GM18507 (cell line): ENCODE data around the gene CHRNB1.
A peak's percentile ranks its signal among the peaks of the same experiment; 100 is the strongest.

Source experiments
- DNase-seq: peaks from one replicate; pipeline ENCODE4 v3.0.0; 2011; ENCODE audit warnings: low read depth; ENCODE audit not compliant: insufficient read length; ENCODE audit errors: extremely low spot score
- FAIRE-seq: peaks from 2 replicates; lab custom pipeline; 2011; peaks lifted over from hg19 to GRCh38; lab: Jason Lieb, UNC

The CHRNB1 gene

GRCh38 chr17:7413346-7413985 is 31.4 kb upstream of the CHRNB1 start:
- FAIRE-seq (no peak), DNase-seq (no peak)

GRCh38 chr17:7414837-7415236 is 30.0 kb upstream of the CHRNB1 start:
- FAIRE-seq (no peak), DNase-seq (no peak)

DNA sequence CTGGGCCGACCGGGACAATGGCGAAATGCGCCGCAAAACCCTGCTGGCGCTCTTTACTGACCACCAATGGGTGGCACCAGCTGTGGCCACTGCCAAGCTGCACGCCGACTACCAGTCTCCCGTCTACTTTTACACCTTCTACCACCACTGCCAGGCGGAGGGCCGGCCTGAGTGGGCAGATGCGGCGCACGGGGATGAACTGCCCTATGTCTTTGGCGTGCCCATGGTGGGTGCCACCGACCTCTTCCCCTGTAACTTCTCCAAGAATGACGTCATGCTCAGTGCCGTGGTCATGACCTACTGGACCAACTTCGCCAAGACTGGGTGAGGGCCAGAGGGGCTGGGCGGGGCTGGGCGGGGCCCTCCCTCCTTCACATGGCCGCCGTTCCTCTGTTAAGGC is 29.1 kb upstream of the CHRNB1 start:
- no peak for FAIRE-seq

GRCh38 chr17:7416323-7416722 is 28.5 kb upstream of the CHRNB1 start:
- DNase-seq: no peak

More for the DNA sequence above, 29.1 kb upstream of the CHRNB1 start:
- DNase-seq: no peak

DNA sequence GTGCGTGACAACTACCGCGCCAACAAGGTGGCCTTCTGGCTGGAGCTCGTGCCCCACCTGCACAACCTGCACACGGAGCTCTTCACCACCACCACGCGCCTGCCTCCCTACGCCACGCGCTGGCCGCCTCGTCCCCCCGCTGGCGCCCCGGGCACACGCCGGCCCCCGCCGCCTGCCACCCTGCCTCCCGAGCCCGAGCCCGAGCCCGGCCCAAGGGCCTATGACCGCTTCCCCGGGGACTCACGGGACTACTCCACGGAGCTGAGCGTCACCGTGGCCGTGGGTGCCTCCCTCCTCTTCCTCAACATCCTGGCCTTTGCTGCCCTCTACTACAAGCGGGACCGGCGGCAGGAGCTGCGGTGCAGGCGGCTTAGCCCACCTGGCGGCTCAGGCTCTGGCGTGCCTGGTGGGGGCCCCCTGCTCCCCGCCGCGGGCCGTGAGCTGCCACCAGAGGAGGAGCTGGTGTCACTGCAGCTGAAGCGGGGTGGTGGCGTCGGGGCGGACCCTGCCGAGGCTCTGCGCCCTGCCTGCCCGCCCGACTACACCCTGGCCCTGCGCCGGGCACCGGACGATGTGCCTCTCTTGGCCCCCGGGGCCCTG is 27.7 kb upstream of the CHRNB1 start:
- DNase-seq (no peak), FAIRE-seq (no peak)

More at GRCh38 chr17:7416323-7416722, 28.5 kb upstream of the CHRNB1 start:
- FAIRE-seq: peak; percentile 65

- FAIRE-seq: no peak
- DNase-seq: no peak
These were observed 26.2 kb upstream of the CHRNB1 start for GRCh38 chr17:7418472-7419152.

DNA sequence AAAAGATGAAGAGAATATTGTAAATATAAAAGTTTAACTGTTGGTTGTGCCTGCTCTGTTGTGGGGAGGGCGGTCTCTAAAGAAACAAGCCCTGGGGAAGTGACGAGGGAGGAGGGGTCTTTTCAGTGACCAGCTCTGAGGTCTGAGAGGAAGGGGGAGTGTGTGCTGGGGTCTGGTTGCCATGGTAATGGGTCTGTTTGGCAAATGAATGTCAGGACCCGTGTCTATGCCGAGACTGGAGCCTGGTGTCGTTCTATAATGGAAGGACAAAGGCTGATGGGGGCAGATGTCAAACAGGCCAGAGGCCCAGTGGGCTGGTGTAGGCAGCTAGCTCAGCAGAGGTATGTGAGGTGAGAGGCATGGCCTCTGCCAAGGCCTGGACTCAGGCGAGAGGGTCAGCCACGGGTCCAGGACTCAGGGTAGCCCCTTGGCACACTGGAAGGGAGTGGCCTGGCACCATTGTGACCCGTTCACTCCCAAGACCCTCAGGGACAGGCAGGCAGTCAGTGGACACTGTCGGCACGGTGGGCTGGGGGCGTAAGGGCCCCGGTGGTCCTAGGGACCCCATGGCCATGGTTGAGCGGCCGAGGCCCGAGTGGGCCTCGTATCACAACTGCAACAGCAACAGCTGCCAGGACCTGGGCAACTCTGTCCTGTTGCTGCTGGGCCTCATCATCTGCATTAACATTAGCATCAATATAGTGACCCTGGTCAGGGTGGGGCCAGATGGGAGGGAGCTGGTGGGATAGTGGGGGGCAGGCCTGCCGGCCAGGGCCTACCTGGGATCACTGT is 24.8 kb upstream of the CHRNB1 start, which contains the start of gene SPEM1:
Gene SPEM1 (plus strand): TSS at position 506 of the 792 bp plus-strand sequence. CDS start 61 bp downstream, at position 567.
- no peak for FAIRE-seq
- DNase-seq: no peak

GRCh38 chr17:7421186-7421585 is 23.7 kb upstream of the CHRNB1 start:
- FAIRE-seq (no peak), DNase-seq (no peak)

- DNase-seq (no peak), FAIRE-seq (no peak)
These were observed 21.2 kb upstream of the CHRNB1 start for GRCh38 chr17:7423679-7424078.

DNA sequence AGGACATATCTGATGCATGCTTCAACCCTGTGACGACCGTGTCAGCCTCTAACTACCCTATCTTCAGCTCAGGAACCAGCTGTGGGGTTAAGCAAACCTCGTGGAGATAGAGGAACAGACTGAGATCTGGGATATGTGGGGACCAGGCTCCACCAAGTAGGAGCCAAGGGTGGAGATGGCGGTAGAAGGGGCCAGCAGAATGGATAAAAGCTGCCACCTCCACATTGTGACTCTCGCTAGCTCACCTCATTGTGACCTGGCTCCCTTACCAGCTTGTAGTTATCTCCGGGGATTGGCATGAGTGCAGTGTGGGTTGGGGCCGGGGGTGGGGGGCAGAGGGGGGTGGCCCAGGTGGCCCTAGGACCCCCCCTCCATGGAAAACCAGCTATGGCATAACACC is 19.5 kb upstream of the CHRNB1 start, which contains the start of gene SPEM2:
Gene SPEM2 (plus strand): TSS at position 301 of the 400 bp plus-strand sequence. CDS start 73 bp downstream, at position 374.
- FAIRE-seq (no peak), DNase-seq (no peak)

DNA sequence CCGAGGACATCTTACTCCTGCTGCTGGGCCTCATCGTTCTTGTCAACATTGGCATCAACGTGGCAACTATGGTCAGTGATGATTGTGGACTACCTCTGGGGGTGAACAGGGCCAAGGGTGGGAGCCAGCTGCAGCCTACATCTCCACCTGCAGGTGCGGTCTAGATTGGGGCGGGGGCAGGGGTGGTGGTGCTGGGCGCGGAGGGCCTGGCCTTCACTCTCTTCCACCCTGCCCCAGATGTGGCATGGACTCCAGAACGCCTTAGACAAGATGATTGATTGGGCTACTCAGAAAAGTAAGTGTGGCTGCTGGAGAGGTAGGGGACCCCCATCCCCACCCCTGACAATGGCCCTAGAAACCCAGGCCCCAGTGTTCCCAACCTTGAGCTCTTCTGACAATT is 19.1 kb upstream of the CHRNB1 start:
- no peak for DNase-seq
- no peak for FAIRE-seq

DNA sequence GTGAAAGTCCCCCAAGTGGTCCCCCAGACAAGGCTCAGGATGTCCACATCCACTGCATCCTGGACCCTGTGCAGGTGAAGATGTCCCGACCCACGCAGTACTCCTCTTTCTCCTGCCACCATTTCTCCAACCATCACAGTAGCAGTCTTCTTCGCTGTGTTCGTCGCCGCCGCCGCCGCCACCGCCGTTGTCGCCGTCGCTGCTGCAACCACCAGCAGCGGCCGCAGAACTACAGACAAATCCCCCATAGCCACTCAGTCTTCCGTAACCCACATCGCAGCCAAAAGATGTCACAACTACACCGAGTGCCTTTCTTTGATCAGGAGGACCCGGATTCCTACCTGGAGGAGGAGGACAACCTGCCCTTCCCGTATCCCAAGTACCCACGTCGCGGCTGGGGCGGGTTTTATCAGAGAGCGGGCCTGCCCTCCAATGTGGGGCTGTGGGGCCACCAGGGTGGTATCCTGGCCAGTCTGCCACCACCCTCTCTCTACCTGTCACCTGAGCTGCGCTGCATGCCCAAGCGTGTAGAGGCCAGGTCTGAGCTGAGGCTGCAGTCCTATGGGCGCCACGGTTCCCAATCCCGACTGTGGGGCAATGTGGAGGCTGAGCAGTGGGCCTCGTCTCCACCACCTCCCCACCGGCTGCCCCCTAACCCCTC is 18.5 kb upstream of the CHRNB1 start:
- DNase-seq: no peak
- FAIRE-seq: no peak

- DNase-seq (no peak), FAIRE-seq (no peak)
These were observed 17.9 kb upstream of the CHRNB1 start for GRCh38 chr17:7426896-7427489.

DNA sequence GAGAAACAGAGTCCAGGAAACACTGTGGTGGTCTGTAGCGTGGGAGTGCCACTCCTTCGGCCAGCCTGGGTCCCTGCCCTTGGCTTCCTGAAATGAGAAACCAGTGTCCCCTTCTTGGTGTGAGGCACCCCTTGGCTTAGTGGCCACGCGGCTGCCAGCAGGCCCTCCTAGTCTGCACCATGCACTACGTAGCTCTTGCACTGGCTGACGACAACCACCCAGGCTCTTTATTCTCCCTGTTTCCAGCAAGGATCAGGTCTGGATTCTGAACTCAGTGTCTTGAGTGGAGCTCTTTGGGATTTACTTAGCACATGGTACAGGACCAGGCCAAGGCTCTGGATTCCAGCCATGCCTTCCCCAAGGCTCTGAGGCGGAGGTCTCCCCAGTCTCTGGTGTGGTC is 17.3 kb upstream of the CHRNB1 start:
- FAIRE-seq (no peak), DNase-seq (no peak)

DNA sequence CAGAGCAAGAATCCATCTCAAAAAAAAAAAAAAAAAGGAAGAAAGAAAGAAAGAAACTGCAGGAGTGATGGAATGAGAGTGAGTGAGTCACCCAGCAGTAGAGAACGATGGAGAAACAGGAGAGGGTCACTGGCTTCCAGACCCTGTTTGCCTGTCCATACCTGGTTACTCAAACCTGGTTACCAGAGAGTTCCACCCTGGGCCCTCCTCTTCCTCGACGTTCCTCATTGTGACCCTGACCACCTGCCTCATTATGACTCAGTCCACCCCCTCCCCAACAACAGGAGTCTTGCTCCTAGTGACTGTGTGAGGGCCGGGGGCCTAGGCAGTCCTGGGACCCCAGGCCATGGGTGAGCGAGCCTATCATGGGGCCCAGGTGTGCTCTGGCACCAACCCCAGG is 16.3 kb upstream of the CHRNB1 start, which contains the start of gene SPEM3:
Gene SPEM3 (plus strand): TSS at position 301 of the 400 bp plus-strand sequence. CDS start 46 bp downstream, at position 347.
- no peak for FAIRE-seq

GRCh38 chr17:7429722-7430121 is 15.1 kb upstream of the CHRNB1 start:
- DNase-seq (no peak), FAIRE-seq (no peak)

More for the DNA sequence above, 16.3 kb upstream of the CHRNB1 start, which contains the start of gene SPEM3:
- DNase-seq: no peak

DNA sequence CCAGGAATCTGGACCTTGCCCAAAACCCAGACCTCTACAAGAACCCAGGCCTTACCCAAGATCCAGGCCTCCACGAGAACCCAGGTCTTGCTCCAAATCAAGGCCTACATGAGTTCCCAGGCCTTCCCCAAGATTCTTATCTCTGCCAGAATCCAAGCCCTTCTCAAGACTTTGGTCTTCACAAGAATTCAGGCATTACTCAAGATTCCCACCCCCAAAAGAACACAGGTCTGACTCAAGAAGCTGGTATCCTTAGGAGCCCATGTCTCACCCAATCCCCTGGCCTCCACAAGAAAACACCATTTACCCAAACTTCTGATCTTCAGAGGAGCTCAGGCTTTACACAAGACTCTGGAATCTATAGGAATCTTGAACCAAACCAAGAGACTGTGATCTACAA is 13.6 kb upstream of the CHRNB1 start:
- DNase-seq (no peak), FAIRE-seq (no peak)

DNA sequence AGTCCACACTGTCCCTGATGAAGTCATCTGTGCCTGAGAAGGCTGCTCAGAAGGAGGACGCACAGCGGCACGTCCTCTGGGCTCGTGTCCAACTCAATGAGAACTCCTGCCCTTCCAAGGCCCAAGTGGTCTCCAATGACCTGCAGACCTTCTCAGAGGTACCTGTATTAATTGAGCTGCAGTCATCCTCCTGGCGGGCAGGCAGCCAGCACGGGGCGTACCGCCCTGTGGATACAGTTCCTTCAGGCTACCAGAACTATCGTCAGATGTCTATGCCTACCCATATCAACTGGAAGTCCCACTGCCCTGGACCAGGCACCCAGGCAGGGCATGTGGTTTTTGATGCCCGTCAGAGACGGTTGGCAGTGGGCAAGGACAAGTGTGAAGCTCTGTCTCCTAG is 12.6 kb upstream of the CHRNB1 start:
- FAIRE-seq (no peak), DNase-seq (no peak)
